Activated CD4-positive, alpha-beta memory T cell treated with anti-CD3 and anti-CD28 coated beads, Interleukin-2, amount 10 ng/mL, durations not matched to agents 7 days and 5 days (primary cell): ENCODE measurements around the gene HUNK. TPM values are rescaled to one million over a fixed set of nuclear protein-coding genes. Genes with fewer than 3 reads are reported as not detected.
"Not testable (repeated sequence)": the region's sequence is repeated elsewhere in the genome, so short reads cannot be mapped to it uniquely, and the experiment has no call there.

ENCODE experiments used
- CTCF ChIA-PET: fragments of 350-600 bp; sonication (Branson Sonifier 250); formaldehyde crosslinking; loops from one replicate; lab custom pipeline; 2021; ENCODE audit warnings: antibody characterized with exemption, inconsistent platforms; lab: Charles Lee
- POLR2A ChIA-PET: fragments of 350-600 bp; sonication (Branson Sonifier 250); formaldehyde crosslinking; loops from one replicate; lab custom pipeline; 2021; ENCODE audit warnings: antibody characterized with exemption; lab: Charles Lee
- DNase-seq: peaks from one replicate; pipeline ENCODE4 v3.0.0-alpha.2; 2020
- H3K27ac Mint-ChIP-seq: one replicate; pipeline ENCODE4 v1.8.0; 2021; ENCODE audit warnings: mild to moderate bottlenecking, mixed read lengths
- H3K27me3 Mint-ChIP-seq: one replicate; pipeline ENCODE4 v1.8.0; 2021; ENCODE audit warnings: mixed read lengths
- H3K36me3 Mint-ChIP-seq: one replicate; pipeline ENCODE4 v1.8.0; 2021; ENCODE audit warnings: low read depth, mixed read lengths
- H3K4me1 Mint-ChIP-seq: one replicate; pipeline ENCODE4 v1.8.0; 2021; ENCODE audit warnings: mixed read lengths
- H3K4me3 Mint-ChIP-seq: one replicate; pipeline ENCODE4 v1.8.0; 2021; ENCODE audit warnings: mild to moderate bottlenecking, mixed read lengths
- H3K9me3 Mint-ChIP-seq: one replicate; pipeline ENCODE4 v1.8.0; 2021; ENCODE audit warnings: mixed read lengths
- total RNA-seq, 2 experiments: library from RNA; stranded (reverse); gene quantifications; one replicate each; pipeline ENCODE4 v1.2.3, GENCODE V29; 2021

The HUNK gene
- total RNA-seq, 2 experiments from 2014 or later, result 0.03 to 0.05 TPM

DNA sequence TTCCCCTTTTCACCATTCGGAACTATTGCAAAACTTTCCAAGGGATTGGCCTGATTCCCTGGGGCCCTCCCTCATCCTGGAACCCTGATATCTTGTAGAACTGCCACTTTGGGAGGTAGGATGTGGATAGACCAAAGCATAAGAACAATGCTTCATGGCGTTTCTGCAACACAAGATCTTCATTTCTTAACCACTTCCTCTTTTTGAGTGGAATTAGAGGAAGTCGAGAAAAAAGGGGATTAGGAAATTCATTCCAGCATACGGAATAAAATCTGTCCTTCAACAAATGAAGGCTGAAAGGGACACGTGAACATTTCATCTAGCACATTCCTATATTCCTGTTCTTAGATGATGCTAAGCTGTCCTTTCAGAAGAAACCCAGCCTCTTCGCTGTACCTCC lies 149.3 kb downstream of the HUNK start:
- Mint-ChIP-seq H3K9me3 (no peaks in the 10 kb centered on the region), H3K4me3 (no peak overlapping the region), H3K4me1 (no peaks in the 10 kb centered on the region), H3K27me3 (no peaks in the 10 kb centered on the region), H3K27ac (no peak overlapping the region), H3K36me3 (no peaks in the 10 kb centered on the region)
- ChIA-PET POLR2A (no interaction called here), CTCF (no interaction called here)
- no peak for DNase-seq

DNA sequence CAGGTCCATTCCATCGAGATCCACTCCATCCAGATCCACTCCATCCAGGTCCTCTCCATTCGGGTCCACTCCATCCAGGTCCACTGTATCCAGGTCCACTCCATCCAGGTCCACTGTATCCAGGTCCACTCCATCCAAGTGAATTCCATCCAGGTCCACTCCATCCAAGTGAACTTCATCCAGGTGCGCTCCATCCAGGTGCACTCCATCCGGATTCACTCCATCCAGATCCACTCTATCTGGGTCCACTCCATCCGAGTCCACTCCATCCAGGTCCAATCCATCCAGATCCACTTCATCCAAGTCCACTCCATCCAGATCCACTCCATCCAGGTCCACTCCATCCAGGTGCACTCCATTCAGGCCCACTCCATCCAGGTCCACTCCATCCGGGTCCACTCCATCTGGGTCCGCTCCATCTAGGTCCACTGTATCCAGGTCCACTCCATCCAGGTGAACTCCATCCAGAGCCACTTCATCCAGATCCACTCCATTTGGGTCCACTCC lies 157.4 kb downstream of the HUNK start:
- ChIA-PET CTCF (no interaction called here), POLR2A (no interaction called here)
- Mint-ChIP-seq H3K36me3 (no peaks in the 10 kb centered on the region), H3K27ac (no peak overlapping the region), H3K4me3 (no peak overlapping the region), H3K4me1 (no peaks in the 10 kb centered on the region), H3K9me3 (peaks cover 9% of the 10 kb centered on the region), H3K27me3 (no peaks in the 10 kb centered on the region)
- no peak for DNase-seq

DNA sequence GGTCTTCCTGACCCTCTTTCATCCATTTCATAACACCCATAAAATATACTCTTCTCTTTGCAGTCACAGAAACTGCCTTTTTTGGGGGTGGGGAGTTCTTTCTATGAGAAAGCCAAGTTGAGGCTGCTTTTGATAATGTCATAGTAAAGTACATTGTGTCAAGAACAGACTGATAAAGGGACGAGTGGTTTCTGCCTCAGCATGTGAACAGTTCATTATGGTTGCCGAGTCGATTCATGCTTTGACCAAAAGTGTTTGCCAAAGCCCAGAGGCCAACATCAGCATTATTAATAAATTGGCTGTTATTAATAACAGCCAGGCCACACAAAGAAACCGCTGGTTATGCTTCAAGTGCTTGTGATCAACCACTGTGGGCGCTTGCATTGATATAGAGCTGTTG lies 162.0 kb downstream of the HUNK start:
- Mint-ChIP-seq H3K4me1 (no peaks in the 10 kb centered on the region), H3K4me3 (no peak overlapping the region), H3K36me3 (no peaks in the 10 kb centered on the region), H3K27ac (no peak overlapping the region), H3K9me3 (peaks cover 7% of the 10 kb centered on the region), H3K27me3 (peaks cover 1% of the 10 kb centered on the region)
- POLR2A ChIA-PET, result no interaction called here
- CTCF ChIA-PET, result no interaction called here
- no peak for DNase-seq

DNA sequence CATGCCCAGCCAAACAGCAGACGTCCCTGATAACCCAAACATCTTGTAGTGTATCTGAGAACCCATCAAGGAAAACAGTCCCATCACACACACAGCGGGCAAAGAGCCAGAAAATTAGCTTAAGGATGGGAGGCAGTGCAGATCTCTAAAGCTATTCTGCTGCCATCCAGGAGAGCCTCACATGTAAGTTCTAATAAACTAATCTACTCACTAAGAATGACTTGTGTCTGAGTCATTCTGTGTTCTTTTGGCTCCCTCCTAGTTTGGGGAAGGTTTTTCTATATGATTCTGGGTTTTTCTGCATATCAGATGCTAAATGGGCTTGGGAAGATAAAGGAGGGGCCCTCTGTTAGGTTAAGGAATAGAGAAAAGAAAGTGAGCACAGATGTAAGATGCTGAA lies 162.8 kb downstream of the HUNK start:
- H3K36me3 Mint-ChIP-seq, result no peaks in the 10 kb centered on the region
- no peak for DNase-seq
- H3K27me3 Mint-ChIP-seq, result peaks cover 1% of the 10 kb centered on the region
- ChIA-PET CTCF (no interaction called here), POLR2A (no interaction called here)
- no peak overlapping the region for H3K27ac Mint-ChIP-seq
- no peak overlapping the region for H3K4me3 Mint-ChIP-seq
- H3K4me1 Mint-ChIP-seq, result no peaks in the 10 kb centered on the region
- no peaks in the 10 kb centered on the region for H3K9me3 Mint-ChIP-seq

DNA sequence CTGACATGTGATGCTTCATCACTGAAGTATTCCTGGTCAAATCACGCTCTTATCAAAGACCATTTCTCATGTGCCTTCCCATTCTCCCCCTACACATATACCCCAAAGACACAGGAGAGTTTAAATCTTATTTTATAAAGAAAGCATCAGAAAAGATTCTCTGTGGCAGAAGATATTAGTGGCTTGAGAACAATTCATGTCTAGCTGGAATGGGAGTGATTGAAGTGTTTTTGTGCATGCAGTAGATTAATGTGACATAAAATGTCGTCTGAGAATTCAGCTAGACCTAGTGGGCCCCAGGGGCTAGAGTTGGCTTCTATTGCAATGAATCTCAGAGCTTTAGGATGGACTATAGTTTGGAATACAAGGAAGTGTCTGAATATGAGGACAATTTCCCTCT lies 163.9 kb downstream of the HUNK start:
- CTCF ChIA-PET, result no interaction called here
- H3K27ac Mint-ChIP-seq, result no peak overlapping the region
- no peak overlapping the region for H3K4me3 Mint-ChIP-seq
- peaks cover 1% of the 10 kb centered on the region for H3K27me3 Mint-ChIP-seq
- no peaks in the 10 kb centered on the region for H3K9me3 Mint-ChIP-seq
- no peak for DNase-seq
- no peaks in the 10 kb centered on the region for H3K36me3 Mint-ChIP-seq
- POLR2A ChIA-PET, result no interaction called here
- H3K4me1 Mint-ChIP-seq, result no peaks in the 10 kb centered on the region

DNA sequence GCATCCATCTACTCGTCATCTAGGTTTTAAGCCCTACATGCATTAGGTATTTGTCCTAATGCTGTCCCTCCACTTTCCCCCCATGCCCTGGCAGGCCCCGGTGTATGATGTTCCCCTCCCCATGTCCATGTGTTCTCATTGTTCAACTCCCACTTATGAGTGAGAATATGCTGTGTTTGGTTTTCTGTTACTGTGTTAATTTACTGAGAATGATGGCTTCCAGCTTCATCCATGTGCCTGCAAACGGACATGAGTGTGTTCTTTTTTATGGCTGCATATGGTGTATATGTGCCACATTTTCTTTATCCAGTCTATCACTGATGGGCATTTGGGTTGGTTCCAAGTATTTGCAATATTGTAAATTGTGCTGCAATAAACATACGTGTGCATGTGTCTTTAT lies 165.9 kb downstream of the HUNK start:
- not testable (repeated sequence) for H3K4me3 Mint-ChIP-seq, H3K27me3 Mint-ChIP-seq

DNA sequence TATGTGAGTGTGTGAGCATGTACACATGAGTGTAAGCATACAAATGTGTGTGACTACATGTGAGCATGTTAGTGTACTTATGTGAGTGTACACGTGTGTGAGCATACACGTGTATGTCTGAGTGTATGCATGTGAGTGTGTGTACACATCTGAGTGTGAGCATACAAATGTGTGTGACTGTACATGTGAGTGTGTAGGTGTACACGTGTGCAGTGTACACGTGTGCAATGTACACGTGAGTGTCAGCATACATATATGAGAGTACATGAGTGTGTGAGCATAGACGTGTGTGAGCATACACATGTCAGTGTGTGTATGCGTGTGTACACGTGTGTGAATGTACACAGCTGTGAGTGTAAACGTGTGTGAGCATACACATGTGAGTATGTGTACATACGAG lies 170.6 kb downstream of the HUNK start:
- Mint-ChIP-seq H3K27ac (no peak overlapping the region), H3K27me3 (peaks cover 1% of the 10 kb centered on the region), H3K9me3 (peaks cover 11% of the 10 kb centered on the region), H3K36me3 (no peaks in the 10 kb centered on the region), H3K4me1 (no peaks in the 10 kb centered on the region), H3K4me3 (no peak overlapping the region)
- ChIA-PET CTCF (no interaction called here), POLR2A (no interaction called here)
- no peak for DNase-seq

More for the DNA sequence above, 165.9 kb downstream of the HUNK start:
- POLR2A ChIA-PET, CTCF ChIA-PET, H3K4me1 Mint-ChIP-seq, H3K36me3 Mint-ChIP-seq, H3K27ac Mint-ChIP-seq, DNase-seq: not testable (repeated sequence)
- peaks cover 10% of the 10 kb centered on the region for H3K9me3 Mint-ChIP-seq

DNA sequence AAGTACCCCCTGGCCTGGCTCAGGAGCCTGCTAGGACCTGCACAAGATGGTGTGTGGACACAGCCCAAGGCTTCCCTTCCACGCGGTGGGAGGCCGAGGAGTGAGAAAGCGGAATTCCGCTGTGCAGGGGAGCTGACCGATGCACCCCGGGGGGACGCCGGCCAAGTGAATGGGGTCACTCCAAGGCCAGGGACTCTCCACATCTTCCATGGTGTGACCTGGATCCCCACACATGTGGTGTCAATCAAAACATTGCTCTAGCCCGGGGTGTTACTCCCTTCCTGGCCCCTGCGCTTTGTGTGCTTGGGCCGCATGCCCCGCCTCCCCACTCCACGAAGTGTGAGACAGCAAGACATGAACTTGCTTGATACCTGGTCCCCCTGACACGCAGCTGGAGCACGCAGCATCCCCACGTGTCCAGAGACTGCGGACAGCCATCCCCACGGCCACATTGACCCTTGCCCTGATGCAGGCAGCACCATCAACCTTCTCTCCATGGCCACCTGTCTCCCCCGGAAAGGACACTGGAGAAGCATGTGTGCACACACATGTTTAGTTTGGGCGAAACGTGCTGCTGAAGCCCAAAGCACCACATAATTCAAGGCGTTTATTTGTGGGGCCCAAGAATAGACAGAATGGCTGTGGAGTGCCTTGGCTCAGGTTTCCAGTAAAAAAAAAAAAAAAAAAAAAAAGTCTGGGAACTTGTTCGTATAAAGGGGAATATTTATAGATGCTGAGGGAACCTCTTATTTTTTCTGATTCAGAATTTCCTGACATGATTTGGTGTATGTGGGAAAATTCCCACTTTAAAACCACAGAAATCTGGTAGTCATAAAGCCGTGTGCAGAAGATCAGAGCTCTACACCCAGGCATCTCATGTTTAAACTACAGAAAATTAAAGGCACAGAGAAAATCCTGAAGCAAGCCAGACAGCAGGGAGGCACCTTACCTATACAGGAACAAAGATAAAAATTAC lies 171.7 kb downstream of the HUNK start:
- Mint-ChIP-seq H3K4me3 (no peak overlapping the region), H3K9me3 (peaks cover 11% of the 10 kb centered on the region), H3K36me3 (no peaks in the 10 kb centered on the region), H3K4me1 (no peaks in the 10 kb centered on the region), H3K27ac (no peak overlapping the region), H3K27me3 (peaks cover 1% of the 10 kb centered on the region)
- CTCF ChIA-PET, result no interaction called here
- DNase-seq, result no peak
- POLR2A ChIA-PET, result no interaction called here

DNA sequence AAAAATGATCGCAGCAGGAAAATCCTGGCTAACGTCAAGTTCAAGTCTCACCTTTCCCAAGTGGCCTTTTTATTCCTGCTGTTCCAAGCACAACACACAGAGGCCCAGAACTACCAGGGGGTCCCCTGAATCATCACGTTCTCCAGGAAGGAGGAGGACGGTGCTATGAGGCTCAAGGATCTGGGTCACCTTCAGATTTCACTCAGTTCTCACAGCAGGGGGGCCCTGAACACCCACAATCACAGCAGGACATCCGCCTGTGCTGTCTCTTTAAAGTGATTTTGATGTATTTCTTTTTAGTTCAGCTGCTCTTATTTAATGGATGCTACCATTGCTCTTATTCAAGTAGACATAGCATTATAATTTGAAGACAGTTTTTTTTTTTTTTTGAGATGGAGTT lies 173.4 kb downstream of the HUNK start:
- ChIA-PET POLR2A (no interaction called here), CTCF (no interaction called here)
- Mint-ChIP-seq H3K27ac (no peak overlapping the region), H3K4me1 (no peaks in the 10 kb centered on the region), H3K4me3 (no peak overlapping the region), H3K27me3 (no peaks in the 10 kb centered on the region), H3K9me3 (peaks cover 11% of the 10 kb centered on the region), H3K36me3 (no peaks in the 10 kb centered on the region)
- DNase-seq, result no peak

DNA sequence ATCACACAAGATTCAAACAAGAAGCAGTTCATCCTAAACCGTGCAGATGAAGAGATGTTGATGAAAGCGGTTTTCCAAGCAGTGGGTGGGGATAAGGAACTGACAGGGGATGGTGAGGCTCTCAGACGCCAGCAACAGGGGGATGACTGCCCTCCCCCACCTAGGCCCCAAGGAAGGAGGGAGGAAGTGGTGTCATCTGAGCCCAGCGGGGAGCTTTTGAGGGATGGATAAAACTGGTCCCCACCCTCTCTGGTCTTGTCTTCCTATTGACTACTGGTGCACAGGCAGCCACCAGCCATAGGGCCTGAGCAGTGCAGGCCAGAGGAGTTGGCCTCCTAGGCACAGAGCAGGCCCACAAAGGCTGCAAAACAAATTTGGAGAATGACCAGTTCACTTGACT lies 175.5 kb downstream of the HUNK start:
- H3K4me1 Mint-ChIP-seq, result no peaks in the 10 kb centered on the region
- peaks cover 7% of the 10 kb centered on the region for H3K9me3 Mint-ChIP-seq
- H3K27me3 Mint-ChIP-seq, result no peaks in the 10 kb centered on the region
- H3K4me3 Mint-ChIP-seq, result no peak overlapping the region
- H3K27ac Mint-ChIP-seq, result no peak overlapping the region
- DNase-seq, result no peak
- POLR2A ChIA-PET, result no interaction called here
- H3K36me3 Mint-ChIP-seq, result no peaks in the 10 kb centered on the region
- CTCF ChIA-PET, result no interaction called here

Other genes starting within 250 kb of the HUNK start
- 100 to 1,000 TPM; 197 to 206 TPM for gene SOD1, start 213.3 kb upstream of the HUNK start, total RNA-seq
- 10 to 100 TPM; 49.0 to 49.3 TPM for gene SCAF4, start 140.9 kb upstream of the HUNK start, total RNA-seq